Activated naive CD4-positive, alpha-beta T cell treated with anti-CD3 and anti-CD28 coated beads, Interleukin-2, amount 50 U/mL, for 24 hours (primary cell): Measurements from ENCODE around the gene MAPK10.
"Not testable (repeated sequence)": the region's sequence is repeated elsewhere in the genome, so short reads cannot be mapped to it uniquely, and the experiment has no call there.

ENCODE experiments used
- H3K27ac Mint-ChIP-seq: one replicate; pipeline ENCODE4 v1.8.0; 2021; ENCODE audit warnings: mild to moderate bottlenecking, mixed read lengths
- H3K27me3 Mint-ChIP-seq: one replicate; pipeline ENCODE4 v1.8.0; 2021; ENCODE audit warnings: mixed read lengths
- H3K36me3 Mint-ChIP-seq: one replicate; pipeline ENCODE4 v1.8.0; 2021; ENCODE audit warnings: mixed read lengths
- H3K4me1 Mint-ChIP-seq: one replicate; pipeline ENCODE4 v1.8.0; 2021; ENCODE audit warnings: mixed read lengths
- H3K4me3 Mint-ChIP-seq: one replicate; pipeline ENCODE4 v1.8.0; 2021; ENCODE audit warnings: mild to moderate bottlenecking, mixed read lengths
- H3K9me3 Mint-ChIP-seq: one replicate; pipeline ENCODE4 v1.8.0; 2021; ENCODE audit warnings: mixed read lengths

The MAPK10 gene

DNA sequence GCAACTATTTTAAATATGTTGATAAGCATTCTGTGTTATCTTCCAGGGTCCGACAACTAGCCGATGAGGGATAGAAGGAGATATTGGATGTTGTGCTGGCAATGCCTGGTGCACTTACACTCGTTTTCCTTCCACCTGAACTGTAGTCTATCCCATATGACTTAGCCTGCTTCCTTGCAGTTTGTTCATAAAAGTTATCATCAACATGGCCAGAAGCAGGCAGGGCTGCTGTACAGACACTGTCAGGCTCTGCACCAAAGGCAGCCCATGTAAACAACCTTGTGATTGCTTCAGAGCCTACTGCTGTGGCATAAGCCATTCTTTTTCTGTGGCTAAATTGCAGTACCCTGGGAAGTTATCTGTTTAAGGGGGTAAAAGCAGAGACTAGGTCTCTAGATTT, 1.6 kb downstream of the MAPK10 start:
- Mint-ChIP-seq H3K27ac (no peak overlapping the region), H3K36me3 (no peaks in the 10 kb centered on the region), H3K9me3 (no peaks in the 10 kb centered on the region), H3K4me3 (no peak overlapping the region), H3K27me3 (peaks cover 3% of the 10 kb centered on the region), H3K4me1 (peaks cover 11% of the 10 kb centered on the region)

DNA sequence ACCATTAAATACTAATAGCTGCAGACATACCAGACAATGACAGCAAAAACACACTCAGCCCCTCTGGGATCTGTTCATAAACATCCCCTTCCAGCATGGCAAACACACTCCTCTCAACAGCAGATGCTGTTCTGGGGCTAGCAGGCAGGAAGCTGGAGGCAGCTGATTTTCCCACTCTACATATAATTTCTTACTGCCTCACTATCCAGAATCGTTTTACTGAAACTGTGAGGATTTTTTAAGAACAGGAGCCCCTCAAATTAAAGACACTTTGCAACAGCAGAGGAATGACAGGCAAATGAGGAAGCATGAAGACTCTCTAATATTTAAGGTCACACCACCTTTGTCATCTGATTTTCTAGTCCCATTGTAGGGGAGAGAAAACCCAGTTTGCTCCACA, 2.2 kb downstream of the MAPK10 start:
- Mint-ChIP-seq H3K27me3 (peaks cover 3% of the 10 kb centered on the region), H3K27ac (no peak overlapping the region), H3K4me3 (no peak overlapping the region), H3K36me3 (no peaks in the 10 kb centered on the region), H3K9me3 (no peaks in the 10 kb centered on the region), H3K4me1 (peaks cover 11% of the 10 kb centered on the region)

DNA sequence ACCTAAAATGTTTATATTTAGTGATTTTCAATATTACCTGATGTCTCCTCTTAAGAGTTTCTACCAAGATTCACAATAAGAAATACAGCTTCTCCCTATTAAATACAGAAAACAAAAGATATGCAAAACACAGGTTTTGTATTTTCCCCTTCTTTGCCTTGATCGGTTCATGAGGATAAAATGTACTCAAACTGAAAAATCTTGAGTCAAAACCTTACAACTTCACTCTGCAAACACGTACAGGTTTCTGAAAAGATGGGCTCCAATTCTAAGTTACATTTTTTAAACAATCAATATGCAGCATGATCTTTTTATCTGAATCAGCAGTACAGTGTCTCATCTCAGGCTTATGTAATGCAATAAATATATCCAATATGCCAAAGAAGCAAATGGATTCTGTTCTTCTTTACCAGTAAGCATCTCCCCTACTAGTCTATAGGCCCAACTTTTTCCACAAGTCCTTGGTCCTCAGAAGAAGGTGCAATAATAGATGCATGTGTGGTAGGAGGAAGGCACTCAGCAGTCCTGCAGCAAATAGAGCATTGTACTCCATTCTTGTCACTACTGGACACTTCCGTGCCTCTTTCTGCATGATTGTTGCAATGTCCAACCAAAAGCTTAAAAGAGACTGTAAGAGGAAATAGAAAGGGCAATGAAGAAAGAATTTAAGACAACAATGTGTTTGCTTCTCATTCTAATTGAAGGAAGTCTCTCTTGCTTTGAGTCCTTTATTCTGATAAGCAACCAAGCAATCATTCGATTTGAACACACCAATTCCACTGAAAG, 3.2 kb downstream of the MAPK10 start:
- Mint-ChIP-seq H3K4me3 (no peak overlapping the region), H3K9me3 (no peaks in the 10 kb centered on the region), H3K27me3 (peaks cover 3% of the 10 kb centered on the region), H3K36me3 (no peaks in the 10 kb centered on the region), H3K4me1 (peaks cover 11% of the 10 kb centered on the region), H3K27ac (no peak overlapping the region)

DNA sequence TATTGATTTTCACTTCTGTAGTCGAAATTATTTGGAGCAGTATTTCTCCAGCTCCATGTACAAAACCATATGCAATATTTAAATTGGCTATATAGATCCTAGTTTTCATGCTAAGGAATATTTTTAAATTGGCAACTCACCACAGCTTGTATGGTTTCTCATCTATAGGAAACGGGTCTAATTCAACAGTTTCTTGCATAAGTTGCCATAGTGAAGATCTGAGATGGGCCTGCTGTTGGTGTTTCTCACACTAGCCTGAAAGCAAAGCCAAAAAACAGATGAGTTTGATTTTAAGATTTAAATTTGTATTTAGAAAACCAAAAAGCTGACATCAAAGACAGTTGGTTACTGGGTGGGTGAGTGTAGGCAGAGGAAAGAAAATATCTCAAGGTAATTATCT, 5.5 kb downstream of the MAPK10 start:
- Mint-ChIP-seq H3K27ac (no peak overlapping the region), H3K27me3 (peaks cover under 1% of the 10 kb centered on the region), H3K9me3 (no peaks in the 10 kb centered on the region), H3K4me1 (no peaks in the 10 kb centered on the region), H3K36me3 (no peaks in the 10 kb centered on the region), H3K4me3 (no peak overlapping the region)

DNA sequence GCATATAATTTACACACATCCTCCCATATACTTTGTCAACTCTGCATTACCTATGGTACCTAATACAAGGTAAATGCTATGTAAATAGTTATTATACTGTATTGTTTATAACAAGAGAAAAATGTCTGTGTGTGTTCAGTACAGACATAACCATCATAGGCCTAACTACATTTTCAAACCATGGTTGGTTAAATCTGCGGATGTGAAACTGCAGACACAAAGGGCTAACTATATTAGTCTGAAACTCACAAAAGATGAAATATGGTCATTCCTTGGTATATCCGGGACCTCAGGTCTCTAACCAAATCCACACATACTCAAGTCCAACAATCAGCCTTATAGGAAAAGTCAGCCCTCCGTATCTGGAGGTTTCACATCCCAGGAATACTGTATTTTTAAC, 13.5 kb downstream of the MAPK10 start:
- no peak overlapping the region for H3K27ac Mint-ChIP-seq
- H3K27me3 Mint-ChIP-seq: no peaks in the 10 kb centered on the region
- H3K4me3 Mint-ChIP-seq: no peak overlapping the region
- H3K9me3 Mint-ChIP-seq: no peaks in the 10 kb centered on the region
- no peaks in the 10 kb centered on the region for H3K4me1 Mint-ChIP-seq
- H3K36me3 Mint-ChIP-seq: no peaks in the 10 kb centered on the region

DNA sequence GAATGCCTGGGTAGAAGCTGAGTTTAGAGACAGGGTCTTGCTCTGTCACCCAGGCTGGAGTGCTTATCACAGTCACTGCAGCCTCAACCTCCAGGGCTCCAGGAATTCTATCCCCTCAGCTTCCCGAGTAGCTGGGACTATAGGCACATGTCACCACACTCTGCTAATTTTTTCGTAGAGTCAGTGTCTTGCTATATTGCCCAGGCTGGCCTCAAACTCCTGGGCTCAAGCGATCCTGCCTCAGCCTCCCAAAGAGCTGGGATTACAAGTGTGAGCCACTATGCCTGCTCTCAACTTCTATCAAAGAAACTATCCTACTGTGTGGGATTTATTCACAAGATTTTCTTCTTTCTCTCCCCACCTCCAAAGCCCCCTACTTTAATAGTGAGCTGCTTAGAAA, 15.7 kb downstream of the MAPK10 start:
- Mint-ChIP-seq H3K4me3 (no peak overlapping the region), H3K36me3 (no peaks in the 10 kb centered on the region), H3K27ac (no peak overlapping the region), H3K4me1 (no peaks in the 10 kb centered on the region), H3K27me3 (no peaks in the 10 kb centered on the region), H3K9me3 (no peaks in the 10 kb centered on the region)

DNA sequence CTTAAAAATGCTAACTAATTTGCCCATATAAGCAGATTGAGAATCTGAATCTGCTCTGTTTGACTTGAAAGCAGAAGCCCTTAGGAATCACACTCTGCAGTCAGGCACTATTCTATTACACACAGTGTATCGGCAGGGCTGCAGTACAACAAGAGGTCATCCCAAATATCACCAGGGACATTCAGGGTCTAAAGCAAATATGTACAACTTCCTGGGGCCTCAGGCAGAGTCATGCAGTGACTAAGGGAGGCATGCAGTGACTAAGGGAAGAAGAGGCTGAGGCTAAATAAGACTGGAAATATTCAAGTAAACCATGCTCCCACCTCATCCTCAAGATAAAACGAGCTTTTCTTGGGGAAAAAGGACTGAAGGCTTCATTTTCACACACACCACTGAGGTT, 20.9 kb downstream of the MAPK10 start:
- H3K4me1 Mint-ChIP-seq: no peaks in the 10 kb centered on the region

DNA sequence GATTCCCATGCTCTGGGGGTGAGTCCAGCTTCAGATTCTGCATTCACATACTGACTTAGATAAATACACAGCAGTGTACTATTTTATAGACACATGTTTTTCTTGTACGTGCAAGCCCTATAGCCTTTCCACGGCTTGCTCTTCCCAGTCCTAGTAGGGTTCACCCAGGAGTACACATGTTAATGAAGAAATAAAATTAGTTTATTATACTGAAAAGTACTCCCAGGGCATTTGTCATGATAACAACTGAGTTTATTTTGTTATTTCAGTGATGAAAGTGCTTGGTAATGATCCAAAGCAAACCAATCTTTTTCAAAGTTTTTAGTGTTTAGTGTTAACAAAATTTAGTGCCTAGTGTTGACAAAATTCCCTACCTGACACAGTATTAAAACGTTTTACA, 21.3 kb downstream of the MAPK10 start:
- H3K27ac Mint-ChIP-seq: no peak overlapping the region
- H3K36me3 Mint-ChIP-seq: no peaks in the 10 kb centered on the region
- H3K4me3 Mint-ChIP-seq: no peak overlapping the region

More for the DNA sequence above, 20.9 kb downstream of the MAPK10 start:
- Mint-ChIP-seq H3K4me3 (no peak overlapping the region), H3K27me3 (no peaks in the 10 kb centered on the region), H3K27ac (no peak overlapping the region), H3K9me3 (no peaks in the 10 kb centered on the region), H3K36me3 (no peaks in the 10 kb centered on the region)

DNA sequence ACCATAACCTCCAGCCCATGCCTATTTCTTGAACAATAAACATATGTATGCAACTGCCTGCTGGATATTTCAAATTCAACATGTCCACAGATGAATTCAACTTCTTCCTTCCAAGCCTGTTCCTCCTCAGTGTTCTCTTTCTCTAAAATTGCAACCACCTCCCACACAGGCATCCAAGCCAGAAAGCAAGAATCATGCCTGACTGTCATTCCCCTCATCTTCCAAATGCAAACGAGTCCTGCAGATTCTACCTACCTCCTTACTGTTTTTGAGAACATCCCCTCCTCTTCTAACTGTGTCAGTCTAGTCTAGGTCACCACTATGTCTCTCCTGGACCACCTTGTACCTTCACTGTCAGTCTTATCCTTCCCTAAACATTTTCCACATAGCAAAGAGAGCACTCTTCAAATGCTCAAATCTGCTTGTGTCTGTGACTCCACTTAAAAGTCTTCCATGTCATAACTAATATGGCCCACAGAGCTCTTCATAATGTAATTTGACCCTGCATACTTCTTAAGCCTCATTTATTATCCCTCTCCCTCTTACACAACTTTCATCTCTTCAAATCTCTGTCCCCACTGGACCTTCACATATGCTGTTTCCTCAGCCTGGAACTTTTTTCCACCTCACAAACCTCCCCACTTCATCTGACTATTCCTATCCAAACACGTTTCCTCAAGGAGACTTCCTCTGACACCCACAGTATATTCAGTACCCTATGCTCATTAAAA, 25.7 kb downstream of the MAPK10 start:
- no peak overlapping the region for H3K4me3 Mint-ChIP-seq
- no peaks in the 10 kb centered on the region for H3K27me3 Mint-ChIP-seq
- no peaks in the 10 kb centered on the region for H3K4me1 Mint-ChIP-seq
- H3K27ac Mint-ChIP-seq: no peak overlapping the region
- no peaks in the 10 kb centered on the region for H3K36me3 Mint-ChIP-seq
- H3K9me3 Mint-ChIP-seq: no peaks in the 10 kb centered on the region

More for the DNA sequence above, 21.3 kb downstream of the MAPK10 start:
- no peaks in the 10 kb centered on the region for H3K4me1 Mint-ChIP-seq
- no peaks in the 10 kb centered on the region for H3K9me3 Mint-ChIP-seq
- H3K27me3 Mint-ChIP-seq: no peaks in the 10 kb centered on the region

DNA sequence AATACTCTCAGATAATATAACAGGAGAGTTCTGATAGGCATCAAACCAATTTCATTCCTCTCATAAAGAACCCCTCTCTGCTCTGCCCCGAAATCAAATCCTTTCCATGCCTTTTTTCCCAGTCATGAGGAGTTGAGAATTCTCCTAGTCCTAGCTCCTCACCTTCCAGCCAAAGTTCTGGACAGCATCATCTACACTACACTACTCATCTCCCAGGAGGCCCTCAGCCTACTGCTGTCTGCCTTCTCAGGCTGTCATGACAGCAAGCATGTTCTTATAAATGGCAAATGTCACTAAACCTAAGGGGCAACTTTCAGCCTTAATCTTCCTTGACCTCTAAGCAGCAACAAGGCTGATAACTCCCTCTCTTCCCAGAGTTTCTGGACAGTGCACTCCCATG, 26.6 kb downstream of the MAPK10 start:
- Mint-ChIP-seq H3K4me3 (no peak overlapping the region), H3K36me3 (no peaks in the 10 kb centered on the region), H3K27me3 (no peaks in the 10 kb centered on the region), H3K27ac (no peak overlapping the region), H3K9me3 (no peaks in the 10 kb centered on the region), H3K4me1 (no peaks in the 10 kb centered on the region)

DNA sequence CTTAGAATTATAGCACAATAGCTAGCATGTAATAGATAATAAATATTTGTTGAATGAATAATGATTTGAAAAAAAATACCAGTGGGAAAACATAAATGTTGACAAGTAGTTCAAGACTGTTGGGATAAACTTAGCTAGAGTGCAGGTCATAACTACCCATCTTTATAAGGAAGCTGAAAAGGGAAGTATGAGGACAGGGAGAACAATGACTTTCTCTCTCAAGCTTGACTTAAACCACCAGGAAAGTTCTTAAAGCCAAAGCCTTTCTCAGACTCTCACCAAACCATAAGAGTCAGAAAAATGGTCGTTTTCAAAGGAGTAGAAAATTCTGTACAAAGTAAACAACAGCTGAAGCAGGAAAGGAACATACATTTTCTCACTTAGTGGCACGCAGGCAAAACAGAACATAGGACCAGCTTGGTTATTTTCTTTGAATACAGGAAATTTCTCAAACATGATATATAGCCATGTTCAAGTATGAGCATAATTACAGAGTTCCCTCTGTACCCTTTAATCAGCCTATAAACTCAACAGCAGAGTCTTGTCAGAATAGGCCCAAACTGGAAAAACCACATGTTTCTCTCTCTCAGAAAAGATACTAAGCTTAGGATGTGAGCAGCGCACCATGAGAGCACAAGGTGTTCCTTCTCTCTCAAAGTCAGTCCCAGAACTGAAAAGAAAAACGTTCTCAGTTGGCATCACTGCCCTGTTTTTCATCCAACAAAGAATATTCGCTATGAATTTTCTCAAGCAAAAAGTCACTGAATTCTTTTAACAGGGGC, 28.7 kb downstream of the MAPK10 start:
- no peaks in the 10 kb centered on the region for H3K27me3 Mint-ChIP-seq
- no peak overlapping the region for H3K27ac Mint-ChIP-seq
- no peaks in the 10 kb centered on the region for H3K4me1 Mint-ChIP-seq
- no peaks in the 10 kb centered on the region for H3K36me3 Mint-ChIP-seq
- no peak overlapping the region for H3K4me3 Mint-ChIP-seq
- no peaks in the 10 kb centered on the region for H3K9me3 Mint-ChIP-seq

DNA sequence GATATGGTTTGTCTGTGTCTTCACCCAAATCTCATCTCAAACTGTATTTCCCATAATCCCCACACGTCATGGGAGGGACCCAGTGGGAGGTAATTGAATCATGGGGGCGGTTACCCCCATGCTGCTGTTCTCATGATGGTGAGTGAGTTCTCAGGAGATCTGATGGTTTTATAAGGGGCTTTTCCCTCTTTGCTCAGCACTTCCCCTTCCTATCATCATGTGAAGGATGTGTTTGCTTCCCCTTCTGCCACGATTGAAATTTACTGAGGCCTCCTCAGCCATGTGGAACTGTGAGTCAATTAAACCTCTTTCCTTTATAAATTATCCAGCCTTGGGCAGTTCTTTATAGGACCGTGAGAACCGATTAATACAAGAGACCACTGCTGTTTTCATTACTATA, 29.4 kb downstream of the MAPK10 start:
- H3K36me3 Mint-ChIP-seq, H3K27ac Mint-ChIP-seq: not testable (repeated sequence)

DNA sequence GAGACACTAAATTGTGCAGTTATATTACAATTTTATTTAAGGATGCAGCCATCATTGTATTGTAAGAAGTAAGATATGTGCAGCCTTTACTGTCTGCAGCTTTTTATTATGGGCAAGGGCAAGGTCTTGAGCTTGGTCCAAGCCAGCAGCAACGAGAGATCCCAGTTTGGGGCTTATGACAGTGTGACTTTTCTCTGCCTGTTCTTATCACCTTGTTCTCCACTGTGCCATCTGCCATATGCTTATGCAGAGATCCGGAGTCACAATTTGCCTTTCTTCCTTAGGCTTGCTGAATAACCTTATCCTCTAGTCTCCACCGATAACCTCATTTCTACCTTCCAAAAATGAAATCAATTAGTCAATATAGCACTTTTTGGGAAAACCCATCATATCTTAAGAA, 30.4 kb downstream of the MAPK10 start:
- H3K4me3 Mint-ChIP-seq: no peak overlapping the region
- H3K27ac Mint-ChIP-seq: no peak overlapping the region
- H3K27me3 Mint-ChIP-seq: no peaks in the 10 kb centered on the region
- H3K36me3 Mint-ChIP-seq: no peaks in the 10 kb centered on the region
- H3K4me1 Mint-ChIP-seq: no peaks in the 10 kb centered on the region
- H3K9me3 Mint-ChIP-seq: peaks cover 4% of the 10 kb centered on the region

More for the DNA sequence above, 29.4 kb downstream of the MAPK10 start:
- not testable (repeated sequence) for H3K4me3 Mint-ChIP-seq, H3K4me1 Mint-ChIP-seq, H3K27me3 Mint-ChIP-seq, H3K9me3 Mint-ChIP-seq

DNA sequence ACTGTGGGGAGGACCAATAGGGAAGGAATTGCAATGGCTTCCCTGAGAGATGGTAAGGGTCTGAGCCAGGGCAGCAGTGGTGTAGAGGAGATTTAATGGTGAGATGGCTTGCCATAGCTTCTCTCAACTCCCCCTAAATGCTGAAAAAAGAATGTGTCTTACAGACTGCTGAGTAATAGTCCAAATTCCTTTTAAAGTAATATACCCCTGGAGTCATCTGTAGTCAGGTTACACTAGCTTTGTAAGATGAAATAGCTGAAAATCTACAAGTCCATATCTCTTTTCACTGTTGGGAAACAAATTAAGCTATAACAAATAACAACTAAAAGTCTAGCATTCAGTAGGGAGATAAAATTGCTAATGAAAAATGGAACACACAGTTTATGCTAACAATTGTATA, 33.5 kb downstream of the MAPK10 start:
- no peaks in the 10 kb centered on the region for H3K4me1 Mint-ChIP-seq
- no peak overlapping the region for H3K27ac Mint-ChIP-seq
- no peaks in the 10 kb centered on the region for H3K27me3 Mint-ChIP-seq
- H3K36me3 Mint-ChIP-seq: no peaks in the 10 kb centered on the region
- H3K9me3 Mint-ChIP-seq: peaks cover 4% of the 10 kb centered on the region
- no peak overlapping the region for H3K4me3 Mint-ChIP-seq

DNA sequence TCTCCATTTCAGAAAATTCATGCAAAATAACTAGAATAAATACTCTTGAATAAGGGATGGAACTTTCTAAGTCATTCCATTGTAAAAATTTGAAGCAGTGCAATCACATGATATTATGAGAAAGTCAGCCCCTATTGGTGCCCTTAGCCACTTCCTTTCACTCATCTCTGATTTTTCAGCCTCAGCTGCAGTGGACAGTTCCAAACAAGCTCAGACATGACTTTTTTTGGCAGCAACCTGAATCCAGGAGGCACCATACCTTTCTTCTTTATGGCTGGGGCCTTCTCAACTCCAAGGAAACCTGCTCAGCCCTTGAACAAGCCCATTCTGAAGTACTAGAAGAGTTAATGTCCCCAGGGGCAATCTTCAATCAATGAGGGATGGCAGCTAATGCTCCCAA, 40.5 kb downstream of the MAPK10 start:
- Mint-ChIP-seq H3K9me3 (no peaks in the 10 kb centered on the region), H3K27ac (no peak overlapping the region), H3K36me3 (no peaks in the 10 kb centered on the region), H3K4me1 (no peaks in the 10 kb centered on the region), H3K27me3 (no peaks in the 10 kb centered on the region), H3K4me3 (no peak overlapping the region)

DNA sequence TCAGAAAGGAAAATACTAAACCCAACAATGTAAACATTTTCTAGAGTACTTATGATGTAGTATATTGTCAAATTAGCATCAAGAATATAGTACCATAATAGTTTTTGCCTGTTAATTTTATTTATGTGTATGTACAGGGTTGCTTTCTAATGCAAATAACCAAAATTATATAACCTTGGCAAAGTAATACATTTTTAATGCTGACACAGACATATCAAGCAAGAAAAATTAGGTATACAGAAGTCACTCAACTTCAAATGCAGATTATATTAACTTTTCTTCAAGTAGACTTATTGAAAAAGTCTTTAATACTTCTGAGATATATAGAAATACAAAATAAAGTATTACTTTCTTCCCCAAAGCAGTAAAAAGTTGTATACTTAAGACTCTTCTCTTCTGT, 44.3 kb downstream of the MAPK10 start:
- Mint-ChIP-seq H3K4me1 (no peaks in the 10 kb centered on the region), H3K4me3 (no peak overlapping the region), H3K36me3 (no peaks in the 10 kb centered on the region), H3K9me3 (no peaks in the 10 kb centered on the region), H3K27ac (no peak overlapping the region), H3K27me3 (no peaks in the 10 kb centered on the region)
